Activated CD8-positive, alpha-beta T cell treated with anti-CD3 and anti-CD28 coated beads for 36 hours (primary cell): Measurements from ENCODE around the gene STXBP4. TPM values are rescaled to one million over a fixed set of nuclear protein-coding genes. Genes with fewer than 3 reads are reported as not detected.

ENCODE experiments used
- ATAC-seq: fragments of 200-7000 bp; cut with Tn5 transposase; one replicate; pipeline ENCODE4 v1.10.0; 2021; ENCODE audit warnings: mild to moderate bottlenecking, moderate library complexity
- CTCF ChIA-PET: fragments of 350-600 bp; sonication (Branson Sonifier 250); formaldehyde crosslinking; loops from one replicate; lab custom pipeline; 2021; ENCODE audit warnings: antibody characterized with exemption; lab: Charles Lee
- POLR2A ChIA-PET: fragments of 350-600 bp; sonication (Branson Sonifier 250); formaldehyde crosslinking; loops from one replicate; lab custom pipeline; 2021; ENCODE audit warnings: antibody characterized with exemption; lab: Charles Lee
- DNase-seq: peaks from one replicate; pipeline ENCODE4 v3.0.0-alpha.2; 2020
- H3K27ac Mint-ChIP-seq: one replicate; pipeline ENCODE4 v1.8.0; 2021; ENCODE audit warnings: mild to moderate bottlenecking, mixed read lengths
- H3K27me3 Mint-ChIP-seq: one replicate; pipeline ENCODE4 v1.8.0; 2021; ENCODE audit warnings: mixed read lengths
- H3K36me3 Mint-ChIP-seq: one replicate; pipeline ENCODE4 v1.8.0; 2021; ENCODE audit warnings: low read depth, mixed read lengths
- H3K4me1 Mint-ChIP-seq: one replicate; pipeline ENCODE4 v1.8.0; 2021; ENCODE audit warnings: low read depth, mixed read lengths
- H3K4me3 Mint-ChIP-seq: one replicate; pipeline ENCODE4 v1.8.0; 2021; ENCODE audit warnings: mild to moderate bottlenecking, moderate library complexity, mixed read lengths
- H3K9me3 Mint-ChIP-seq: one replicate; pipeline ENCODE4 v1.8.0; 2021; ENCODE audit warnings: mixed read lengths
- CTCF ChIP-seq: fragments of 200-600 bp; IDR thresholded peaks from one replicate; pipeline ENCODE4 v1.8.0; 2022; ENCODE audit warnings: antibody characterized with exemption, mild to moderate bottlenecking
- intact Hi-C: fragments of 100-400 bp; cut with micrococcal nuclease; formaldehyde crosslinking; loops from one replicate; pipeline ENCODE4 v1.10.0; 2022
- total RNA-seq, 2 experiments: library from RNA; stranded (reverse); gene quantifications; one replicate each; pipeline ENCODE4 v1.2.3, GENCODE V29; 2021

The STXBP4 gene
- total RNA-seq, 2 experiments from 2014 or later = 4.8 to 6.4 TPM

- ATAC-seq (no peak), DNase-seq (no peak)
- POLR2A ChIA-PET = no interaction called here
- H3K36me3 Mint-ChIP-seq = peaks cover 18% of the 10 kb centered on the region
- intact Hi-C loops = no loop called here
- no peaks in the 10 kb centered on the region for H3K4me1 Mint-ChIP-seq
- CTCF ChIA-PET = no interaction called here
- no peaks in the 10 kb centered on the region for H3K27me3 Mint-ChIP-seq
- no peak for TF ChIP-seq CTCF
- no peak overlapping the region for H3K4me3 Mint-ChIP-seq
- no peak overlapping the region for H3K27ac Mint-ChIP-seq
- peaks cover 9% of the 10 kb centered on the region for H3K9me3 Mint-ChIP-seq
Measured at GRCh38 chr17:55098765-55099164, 130.2 kb downstream of the STXBP4 start.

GRCh38 chr17:55110521-55110920, 142.0 kb downstream of the STXBP4 start:
- Mint-ChIP-seq H3K4me1 (no peaks in the 10 kb centered on the region), H3K4me3 (no peak overlapping the region), H3K27me3 (no peaks in the 10 kb centered on the region), H3K9me3 (peaks cover 7% of the 10 kb centered on the region), H3K27ac (no peak overlapping the region), H3K36me3 (peaks cover 14% of the 10 kb centered on the region)
- no peak for ATAC-seq
- POLR2A ChIA-PET = no interaction called here
- TF ChIP-seq CTCF = no peak
- DNase-seq = no peak
- intact Hi-C loops = no loop called here
- CTCF ChIA-PET = no interaction called here

- no peak for ATAC-seq
- Mint-ChIP-seq H3K9me3 (no peaks in the 10 kb centered on the region), H3K4me1 (peaks cover 2% of the 10 kb centered on the region), H3K36me3 (peaks cover 5% of the 10 kb centered on the region), H3K27ac (no peak overlapping the region), H3K4me3 (no peak overlapping the region), H3K27me3 (no peaks in the 10 kb centered on the region)
- ChIA-PET CTCF (no interaction called here), POLR2A (no interaction called here)
- intact Hi-C loops = no loop called here
- DNase-seq = no peak
- TF ChIP-seq CTCF = no peak
Measured at GRCh38 chr17:55114283-55114682, 145.7 kb downstream of the STXBP4 start.

- H3K36me3 Mint-ChIP-seq = peaks cover 5% of the 10 kb centered on the region
- ATAC-seq (no peak), DNase-seq (no peak)
- intact Hi-C loops = no loop called here
- peaks cover 2% of the 10 kb centered on the region for H3K4me1 Mint-ChIP-seq
- H3K27me3 Mint-ChIP-seq = no peaks in the 10 kb centered on the region
- no peak overlapping the region for H3K27ac Mint-ChIP-seq
- CTCF ChIA-PET = interaction anchor here (0.5 kb wide), 1 partner anchor 124 kb away, joined by 3 read pairs; no protein-coding TSS in a partner anchor
- H3K9me3 Mint-ChIP-seq = no peaks in the 10 kb centered on the region
- TF ChIP-seq CTCF = no peak
- H3K4me3 Mint-ChIP-seq = no peak overlapping the region
- POLR2A ChIA-PET = no interaction called here
Measured at GRCh38 chr17:55116440-55116914, 147.9 kb downstream of the STXBP4 start.

- POLR2A ChIA-PET = interaction anchor here (0.6 kb wide), 1 partner anchor 38 kb away, joined by 3 read pairs; no protein-coding TSS in a partner anchor
- no peak overlapping the region for H3K27ac Mint-ChIP-seq
- H3K4me3 Mint-ChIP-seq = no peak overlapping the region
Measured at GRCh38 chr17:55117164-55117563, 148.6 kb downstream of the STXBP4 start.

More at GRCh38 chr17:55117164-55117563, 148.6 kb downstream of the STXBP4 start:
- intact Hi-C loops = no loop called here
- CTCF ChIA-PET = no interaction called here
- DNase-seq = no peak
- Mint-ChIP-seq H3K4me1 (peaks cover 2% of the 10 kb centered on the region), H3K27me3 (no peaks in the 10 kb centered on the region), H3K9me3 (no peaks in the 10 kb centered on the region), H3K36me3 (peaks cover 5% of the 10 kb centered on the region)
- TF ChIP-seq CTCF = no peak
- no peak for ATAC-seq
